Coronary artery (tissue), 2 donors: ENCODE results near the gene TMEM167B.
"Not testable (repeated sequence)": the region's sequence is repeated elsewhere in the genome, so short reads cannot be mapped to it uniquely, and the experiment has no call there.

ENCODE experiments used
- DNase-seq: peaks from one replicate; pipeline ENCODE4 v3.0.0-alpha.2; 2017; ENCODE audit warnings: low spot score
- H3K27ac ChIP-seq, 2 donors: fragments of 200-600 bp; sonication (generic); one replicate each; pipeline ENCODE4 v1.5.1; 2016 to 2019
- H3K4me3 ChIP-seq: fragments of 200-600 bp; sonication (generic); 2 replicates; pipeline ENCODE4 v1.5.1; 2016; ENCODE audit warnings: mild to moderate bottlenecking, moderate library complexity
- CTCF ChIP-seq: fragments of 200-600 bp; sonication (generic); IDR thresholded peaks from one replicate; pipeline ENCODE4 v1.5.1; 2019; ENCODE audit warnings: antibody characterized with exemption

Gene TMEM167B

GRCh38 chr1:109137958-109138357, 47.4 kb downstream of the TMEM167B start:
- Histone ChIP-seq H3K27ac (no peak overlapping the region), H3K4me3 (no peak overlapping the region)
- no peak for DNase-seq
- no peak for TF ChIP-seq CTCF

DNA sequence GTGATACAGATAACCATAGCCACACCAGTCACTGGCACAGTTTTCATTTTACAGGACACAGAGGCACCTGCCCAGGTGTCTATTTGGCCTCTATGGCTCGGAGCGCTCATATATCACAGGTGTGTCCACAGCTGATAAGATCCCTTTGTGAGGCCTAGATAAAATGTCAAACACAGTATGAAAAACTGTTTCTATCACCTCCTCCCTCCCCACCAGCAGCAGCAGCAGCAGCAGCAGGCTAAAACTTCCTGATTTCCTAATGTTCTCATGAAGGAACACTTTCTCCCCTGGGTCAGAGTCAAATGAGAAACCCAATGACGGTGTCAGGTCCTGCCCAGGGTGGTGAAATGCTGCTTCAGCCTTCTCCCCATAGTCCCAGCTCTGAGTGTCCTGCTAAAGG, 47.8 kb downstream of the TMEM167B start:
- Histone ChIP-seq H3K27ac (no peak overlapping the region), H3K4me3 (no peak overlapping the region)
- no peak for TF ChIP-seq CTCF
- DNase-seq, result no peak

GRCh38 chr1:109140392-109140791, 49.8 kb downstream of the TMEM167B start:
- no peak for DNase-seq
- H3K4me3 ChIP-seq, result no peak overlapping the region
- TF ChIP-seq CTCF, result no peak
- no peak overlapping the region for H3K27ac ChIP-seq

GRCh38 chr1:109142260-109142659, 51.7 kb downstream of the TMEM167B start:
- Histone ChIP-seq H3K27ac (no peak overlapping the region), H3K4me3 (no peak overlapping the region)
- DNase-seq, result no peak
- TF ChIP-seq CTCF, result no peak

DNA sequence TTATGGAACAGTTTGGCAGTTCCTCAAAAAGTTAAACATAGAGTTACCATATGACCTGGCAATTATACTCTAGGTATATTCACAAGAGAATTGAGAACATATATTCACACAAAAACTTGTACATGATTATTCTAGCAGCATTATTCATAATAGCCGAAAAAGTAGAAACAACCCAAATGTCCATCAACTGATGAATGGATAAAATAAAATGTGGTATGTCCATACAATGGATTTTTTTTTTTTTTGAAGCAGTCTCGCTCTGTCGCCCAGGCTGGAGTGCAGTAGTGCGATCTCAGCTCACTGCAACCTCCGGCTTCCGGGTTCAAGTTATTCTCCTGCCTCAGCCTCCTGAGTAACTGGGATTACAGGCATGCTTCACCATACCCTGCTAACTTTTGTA, 52.2 kb downstream of the TMEM167B start:
- H3K27ac ChIP-seq, DNase-seq, H3K4me3 ChIP-seq: not testable (repeated sequence)
